Calu3 (cell line): ENCODE data around the gene API5. TPM values are rescaled to one million over a fixed set of nuclear protein-coding genes. Genes with fewer than 3 reads are reported as not detected.

Experiments
- BruUV-seq: library from RNA; stranded (reverse); fragments of 400-500 nt; replicated peaks from 2 replicates; lab custom pipeline; 2021; lab: Mats Ljungman, UMichigan
- CTCF ChIA-PET: fragments of 300-600 bp; sonication (Branson Sonifier 250); formaldehyde crosslinking; loops from one replicate; lab custom pipeline; 2022; ENCODE audit warnings: antibody characterized with exemption; lab: Charles Lee
- DNase-seq: peaks from one replicate; pipeline ENCODE4 v3.0.0; 2022
- H3K27ac Mint-ChIP-seq: one replicate; pipeline ENCODE4 v1.8.0; 2022; ENCODE audit warnings: mixed read lengths; ENCODE audit not compliant: unreplicated experiment
- H3K27me3 Mint-ChIP-seq: one replicate; pipeline ENCODE4 v1.8.0; 2022; ENCODE audit warnings: mixed read lengths; ENCODE audit not compliant: unreplicated experiment
- H3K36me3 Mint-ChIP-seq: one replicate; pipeline ENCODE4 v1.8.0; 2022; ENCODE audit warnings: mild to moderate bottlenecking, moderate library complexity, mixed read lengths; ENCODE audit not compliant: insufficient read depth, unreplicated experiment
- H3K4me1 Mint-ChIP-seq: one replicate; pipeline ENCODE4 v1.8.0; 2022; ENCODE audit warnings: mild to moderate bottlenecking, low read depth, mixed read lengths; ENCODE audit not compliant: unreplicated experiment
- H3K4me3 Mint-ChIP-seq: one replicate; pipeline ENCODE4 v1.8.0; 2022; ENCODE audit warnings: mild to moderate bottlenecking, low read depth, moderate library complexity, mixed read lengths; ENCODE audit not compliant: unreplicated experiment
- H3K9me3 Mint-ChIP-seq: one replicate; pipeline ENCODE4 v1.8.0; 2022; ENCODE audit warnings: low read depth, mixed read lengths; ENCODE audit not compliant: unreplicated experiment
- intact Hi-C: fragments of 100-400 bp; cut with micrococcal nuclease; formaldehyde crosslinking; loops from one replicate; pipeline ENCODE4 v1.10.0; 2022; ENCODE audit not compliant: unreplicated experiment
- total RNA-seq: library from RNA; stranded (reverse); gene quantifications from 2 replicates; pipeline ENCODE4 v1.2.3, GENCODE V29; 2022
- TF ChIP-seq, protein P1 (sequence below): fragments of 200-600 bp; IDR thresholded peaks from one replicate; pipeline ENCODE4 v1.8.0; 2022; ENCODE audit warnings: antibody characterized with exemption; ENCODE audit not compliant: unreplicated experiment

The API5 gene
- total RNA-seq, 1 experiment from 2014 or later, result 114 TPM

DNA sequence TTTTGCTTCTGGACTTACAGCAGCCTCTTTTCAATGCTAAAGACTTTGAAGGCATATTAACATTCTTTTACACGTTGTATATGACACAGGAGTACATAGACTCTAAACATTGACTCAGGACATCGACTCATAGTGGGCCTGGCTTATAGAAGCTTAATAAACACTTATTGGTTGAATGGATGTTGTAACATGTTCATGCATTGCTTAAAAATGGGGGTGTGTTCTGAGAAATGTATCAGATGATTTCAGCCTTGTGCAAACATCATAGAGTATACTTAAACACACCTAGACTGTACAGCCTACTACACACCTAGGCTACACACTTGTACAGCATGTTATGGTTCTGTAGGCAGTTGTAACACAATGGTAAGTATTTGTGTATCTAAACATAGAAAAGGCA is 64.8 kb downstream of the API5 start:
- no TSS peak for BruUV-seq
- Mint-ChIP-seq H3K4me3 (no peak overlapping the region), H3K4me1 (no peaks in the 10 kb centered on the region), H3K9me3 (no peaks in the 10 kb centered on the region), H3K27me3 (no peaks in the 10 kb centered on the region), H3K36me3 (no peaks in the 10 kb centered on the region), H3K27ac (no peak overlapping the region)
- intact Hi-C loops, result no loop called here
- DNase-seq, result no peak
- TF ChIP-seq, protein P1, sequence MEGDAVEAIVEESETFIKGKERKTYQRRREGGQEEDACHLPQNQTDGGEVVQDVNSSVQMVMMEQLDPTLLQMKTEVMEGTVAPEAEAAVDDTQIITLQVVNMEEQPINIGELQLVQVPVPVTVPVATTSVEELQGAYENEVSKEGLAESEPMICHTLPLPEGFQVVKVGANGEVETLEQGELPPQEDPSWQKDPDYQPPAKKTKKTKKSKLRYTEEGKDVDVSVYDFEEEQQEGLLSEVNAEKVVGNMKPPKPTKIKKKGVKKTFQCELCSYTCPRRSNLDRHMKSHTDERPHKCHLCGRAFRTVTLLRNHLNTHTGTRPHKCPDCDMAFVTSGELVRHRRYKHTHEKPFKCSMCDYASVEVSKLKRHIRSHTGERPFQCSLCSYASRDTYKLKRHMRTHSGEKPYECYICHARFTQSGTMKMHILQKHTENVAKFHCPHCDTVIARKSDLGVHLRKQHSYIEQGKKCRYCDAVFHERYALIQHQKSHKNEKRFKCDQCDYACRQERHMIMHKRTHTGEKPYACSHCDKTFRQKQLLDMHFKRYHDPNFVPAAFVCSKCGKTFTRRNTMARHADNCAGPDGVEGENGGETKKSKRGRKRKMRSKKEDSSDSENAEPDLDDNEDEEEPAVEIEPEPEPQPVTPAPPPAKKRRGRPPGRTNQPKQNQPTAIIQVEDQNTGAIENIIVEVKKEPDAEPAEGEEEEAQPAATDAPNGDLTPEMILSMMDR, result no peak
- CTCF ChIA-PET, result no interaction called here

DNA sequence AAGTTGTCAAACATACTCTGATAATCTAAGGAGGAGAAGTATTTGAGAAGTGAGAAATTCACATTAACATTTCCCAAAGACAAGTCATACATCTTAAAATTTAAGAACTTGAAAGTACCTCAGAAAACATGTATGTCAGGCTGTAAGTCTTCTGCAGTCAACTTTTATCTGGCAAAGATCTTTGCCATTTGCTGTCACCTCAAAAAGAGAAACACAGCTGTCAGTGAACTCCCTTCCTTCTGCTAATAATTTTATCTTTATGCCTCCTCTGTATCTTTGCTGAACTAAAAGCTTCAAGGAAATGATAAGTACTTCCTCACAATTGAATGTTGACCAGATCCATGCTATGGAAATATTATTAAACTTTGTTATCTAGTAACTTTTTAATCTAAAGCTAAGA is 65.6 kb downstream of the API5 start:
- TF ChIP-seq, protein P1, result no peak
- Mint-ChIP-seq H3K27ac (no peak overlapping the region), H3K4me3 (no peak overlapping the region), H3K9me3 (no peaks in the 10 kb centered on the region), H3K4me1 (no peaks in the 10 kb centered on the region), H3K27me3 (no peaks in the 10 kb centered on the region), H3K36me3 (no peaks in the 10 kb centered on the region)
- intact Hi-C loops, result no loop called here
- no peak for DNase-seq
- CTCF ChIA-PET, result no interaction called here
- no TSS peak for BruUV-seq

DNA sequence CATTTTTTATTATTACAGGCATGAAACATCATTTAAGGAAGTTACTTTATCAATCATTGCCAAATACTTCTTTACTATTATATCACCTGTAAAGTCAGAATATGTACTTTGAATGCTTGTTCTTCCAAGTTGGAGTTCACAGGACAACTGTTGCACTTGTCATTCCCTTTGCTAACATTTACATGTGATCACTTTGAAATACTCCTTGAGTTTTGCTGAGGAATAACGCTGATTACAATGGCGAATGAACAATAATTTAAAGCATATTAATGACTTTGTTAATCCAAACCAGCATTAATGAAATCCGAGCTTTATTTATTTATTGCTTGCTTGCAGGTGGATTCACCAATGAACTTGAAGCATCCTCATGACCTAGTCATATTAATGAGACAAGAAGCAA is 67.1 kb downstream of the API5 start:
- Mint-ChIP-seq H3K4me1 (no peaks in the 10 kb centered on the region), H3K27ac (no peak overlapping the region), H3K9me3 (no peaks in the 10 kb centered on the region), H3K27me3 (no peaks in the 10 kb centered on the region), H3K4me3 (no peak overlapping the region), H3K36me3 (no peaks in the 10 kb centered on the region)
- TF ChIP-seq, protein P1, result no peak
- BruUV-seq, result no TSS peak
- intact Hi-C loops, result no loop called here
- CTCF ChIA-PET, result no interaction called here
- no peak for DNase-seq

DNA sequence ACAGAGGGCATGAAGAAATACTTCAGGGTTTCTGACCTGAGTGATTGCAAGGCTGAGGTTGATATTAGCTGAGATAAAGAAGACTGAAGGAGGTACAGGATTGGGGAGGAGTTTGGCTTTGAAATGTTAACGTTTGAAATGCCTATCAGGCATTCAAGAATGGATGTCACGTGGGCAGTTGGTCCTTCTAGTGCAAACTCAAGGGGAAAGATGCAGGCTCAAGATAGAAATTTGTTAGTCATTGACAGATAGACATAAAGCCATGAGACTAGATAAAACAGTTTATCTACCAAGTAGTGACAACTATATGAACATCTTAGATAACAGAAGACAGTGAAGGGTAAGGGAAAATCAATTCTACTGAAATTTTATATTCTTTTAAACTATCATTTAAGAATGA is 70.0 kb downstream of the API5 start:
- CTCF ChIA-PET, result no interaction called here
- Mint-ChIP-seq H3K27ac (no peak overlapping the region), H3K4me1 (no peaks in the 10 kb centered on the region), H3K9me3 (no peaks in the 10 kb centered on the region), H3K4me3 (no peak overlapping the region), H3K27me3 (no peaks in the 10 kb centered on the region), H3K36me3 (no peaks in the 10 kb centered on the region)
- intact Hi-C loops, result no loop called here
- DNase-seq, result no peak
- BruUV-seq, result no TSS peak
- TF ChIP-seq, protein P1, result no peak

DNA sequence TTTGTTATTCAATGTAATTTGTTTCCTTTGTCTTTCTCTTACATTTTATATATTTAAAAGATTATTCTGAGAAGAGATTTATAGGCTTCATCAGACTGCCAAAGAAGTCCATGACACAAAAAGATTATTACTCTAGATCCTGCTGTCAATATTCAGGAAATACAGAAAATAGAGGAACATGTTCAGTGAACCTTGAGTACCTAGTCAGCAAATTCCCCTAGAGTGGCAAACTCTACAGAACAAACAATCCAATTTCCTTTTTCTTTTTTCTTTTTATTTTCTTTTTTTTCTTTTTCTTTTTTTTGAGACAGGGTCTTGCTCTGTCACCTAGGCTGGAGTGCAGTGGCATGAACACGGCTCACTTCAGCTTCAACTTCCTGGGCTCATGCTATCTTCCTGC is 70.8 kb downstream of the API5 start:
- intact Hi-C loops, result no loop called here
- TF ChIP-seq, protein P1, result no peak
- Mint-ChIP-seq H3K9me3 (no peaks in the 10 kb centered on the region), H3K27me3 (no peaks in the 10 kb centered on the region), H3K4me3 (no peak overlapping the region), H3K27ac (no peak overlapping the region), H3K36me3 (no peaks in the 10 kb centered on the region), H3K4me1 (no peaks in the 10 kb centered on the region)
- CTCF ChIA-PET, result no interaction called here
- BruUV-seq, result no TSS peak
- no peak for DNase-seq
